ENCODE measurements around the gene WDR48.

Gene WDR48

DNA sequence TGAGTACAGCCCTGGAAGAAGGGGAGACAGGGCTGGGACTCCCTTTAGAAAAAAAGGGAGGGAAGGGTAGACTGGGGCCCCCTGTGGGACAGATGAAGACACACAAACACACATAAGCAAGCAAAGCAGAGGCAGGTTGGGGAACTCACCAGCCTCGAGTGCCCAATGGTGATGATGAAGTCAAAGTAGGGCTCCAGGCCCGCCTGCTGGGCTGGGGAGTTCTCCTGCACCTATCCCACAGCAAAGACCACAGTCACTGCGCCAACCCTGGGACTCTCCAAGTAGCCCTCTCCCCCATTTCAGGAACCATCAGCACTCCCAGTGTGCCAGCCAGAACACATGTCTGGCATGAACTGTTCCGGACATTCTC, 51.5 kb downstream of the WDR48 start:
- Histone ChIP-seq H3K27me3 (replicated peaks; ENCODE audit: control insufficient read depth, insufficient read depth, low read length) (no peaks in the 10 kb centered on the region), H3K4me3 (replicated peaks; ENCODE audit: low read depth, low read length) (no peak overlapping the region), H3K36me3 (ENCODE audit: control insufficient read depth, insufficient read depth, low read length) (peaks cover 14% of the 10 kb centered on the region)
- no peak for DNase-seq (ENCODE audit: extremely low read depth, insufficient read length)
- TF ChIP-seq, protein P1, sequence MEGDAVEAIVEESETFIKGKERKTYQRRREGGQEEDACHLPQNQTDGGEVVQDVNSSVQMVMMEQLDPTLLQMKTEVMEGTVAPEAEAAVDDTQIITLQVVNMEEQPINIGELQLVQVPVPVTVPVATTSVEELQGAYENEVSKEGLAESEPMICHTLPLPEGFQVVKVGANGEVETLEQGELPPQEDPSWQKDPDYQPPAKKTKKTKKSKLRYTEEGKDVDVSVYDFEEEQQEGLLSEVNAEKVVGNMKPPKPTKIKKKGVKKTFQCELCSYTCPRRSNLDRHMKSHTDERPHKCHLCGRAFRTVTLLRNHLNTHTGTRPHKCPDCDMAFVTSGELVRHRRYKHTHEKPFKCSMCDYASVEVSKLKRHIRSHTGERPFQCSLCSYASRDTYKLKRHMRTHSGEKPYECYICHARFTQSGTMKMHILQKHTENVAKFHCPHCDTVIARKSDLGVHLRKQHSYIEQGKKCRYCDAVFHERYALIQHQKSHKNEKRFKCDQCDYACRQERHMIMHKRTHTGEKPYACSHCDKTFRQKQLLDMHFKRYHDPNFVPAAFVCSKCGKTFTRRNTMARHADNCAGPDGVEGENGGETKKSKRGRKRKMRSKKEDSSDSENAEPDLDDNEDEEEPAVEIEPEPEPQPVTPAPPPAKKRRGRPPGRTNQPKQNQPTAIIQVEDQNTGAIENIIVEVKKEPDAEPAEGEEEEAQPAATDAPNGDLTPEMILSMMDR (IDR thresholded peaks at IDR 0.05; ENCODE audit: insufficient read depth, low read length, poor library complexity, severe bottlenecking), result peak; percentile 33

DNA sequence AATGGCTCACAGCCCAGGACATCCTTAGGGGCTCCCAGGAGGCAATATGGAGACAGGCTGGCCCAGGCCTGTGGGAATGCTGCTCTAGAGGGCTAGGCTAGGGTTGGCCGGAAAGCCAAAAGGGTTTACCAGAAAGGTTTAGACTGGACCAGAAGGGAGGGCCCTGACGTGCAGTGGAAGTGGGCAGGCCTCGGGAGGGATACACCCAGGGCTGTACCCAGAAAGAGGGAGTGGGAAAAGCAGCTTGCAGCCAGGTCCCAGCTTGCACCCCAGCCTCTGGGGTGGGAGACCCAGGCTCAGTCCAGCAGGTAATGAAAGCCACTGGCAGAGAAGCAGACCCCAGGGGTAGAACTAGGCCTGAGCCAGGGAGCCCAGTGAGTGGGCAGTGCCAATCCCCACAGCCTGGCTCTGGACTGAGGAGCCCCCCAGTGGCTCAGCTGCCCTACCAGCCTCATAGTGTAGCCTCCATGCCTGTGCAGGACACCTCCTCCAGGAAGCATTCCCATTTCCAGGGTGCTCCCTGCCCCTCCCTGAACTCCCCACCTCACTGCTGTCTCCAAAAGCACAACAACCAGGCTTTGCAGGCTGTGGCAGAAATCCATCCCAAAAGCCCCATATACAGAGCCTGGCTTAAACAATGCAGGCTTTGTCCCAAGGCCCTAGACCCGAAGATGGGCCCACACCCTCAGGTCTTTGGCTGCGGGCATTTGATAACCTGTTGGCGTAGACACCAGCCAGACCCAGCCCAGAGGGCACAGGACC, 52.2 kb downstream of the WDR48 start:
- TF ChIP-seq, protein P1 (IDR thresholded peaks at IDR 0.05; ENCODE audit: insufficient read depth, low read length, poor library complexity, severe bottlenecking), result no peak
- Histone ChIP-seq H3K27me3 (replicated peaks; ENCODE audit: control insufficient read depth, insufficient read depth, low read length) (no peaks in the 10 kb centered on the region), H3K36me3 (ENCODE audit: control insufficient read depth, insufficient read depth, low read length) (peaks cover 9% of the 10 kb centered on the region), H3K4me3 (replicated peaks; ENCODE audit: low read depth, low read length) (no peak overlapping the region)
- DNase-seq (ENCODE audit: extremely low read depth, insufficient read length), result no peak

DNA sequence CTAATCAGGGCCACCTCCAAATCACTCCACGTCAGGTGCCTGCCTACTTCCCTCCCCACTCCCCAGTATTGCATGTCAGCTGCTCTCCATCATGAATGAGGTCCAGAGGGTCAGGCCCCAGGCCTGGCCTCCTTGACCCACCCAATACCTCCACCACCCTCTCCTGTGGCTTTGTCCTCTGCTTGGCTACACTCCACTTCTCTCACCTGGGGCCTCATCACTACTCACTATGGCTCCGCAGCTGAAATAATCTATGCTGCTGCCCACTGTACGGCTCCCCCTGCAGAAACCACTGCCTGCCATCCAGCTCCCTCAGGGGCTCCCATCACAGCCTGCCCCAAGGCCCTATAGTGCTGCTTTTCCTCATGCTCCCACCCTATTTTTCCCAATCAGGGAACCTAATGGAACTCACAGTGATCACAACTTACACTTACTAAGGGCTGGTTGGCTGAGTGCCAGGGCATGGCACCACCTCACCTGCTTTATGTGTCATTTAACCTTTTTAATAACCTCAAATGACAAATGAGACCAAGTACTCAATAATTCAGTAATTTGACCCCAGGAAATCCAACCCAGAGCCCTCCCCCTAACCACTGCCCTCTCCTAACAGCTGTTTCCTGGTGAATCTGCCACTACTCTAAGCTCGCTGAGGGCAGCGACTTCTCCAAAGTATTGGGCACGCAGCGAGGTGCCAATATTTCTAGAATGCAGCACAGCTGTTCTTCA, 53.3 kb downstream of the WDR48 start:
- no peak for DNase-seq (ENCODE audit: extremely low read depth, insufficient read length)
- no peak overlapping the region for H3K4me3 ChIP-seq (replicated peaks; ENCODE audit: low read depth, low read length)
- no peaks in the 10 kb centered on the region for H3K27me3 ChIP-seq (replicated peaks; ENCODE audit: control insufficient read depth, insufficient read depth, low read length)
- peaks cover 2% of the 10 kb centered on the region for H3K36me3 ChIP-seq (ENCODE audit: control insufficient read depth, insufficient read depth, low read length)
- TF ChIP-seq, protein P1 (IDR thresholded peaks at IDR 0.05; ENCODE audit: insufficient read depth, low read length, poor library complexity, severe bottlenecking), result no peak

DNA sequence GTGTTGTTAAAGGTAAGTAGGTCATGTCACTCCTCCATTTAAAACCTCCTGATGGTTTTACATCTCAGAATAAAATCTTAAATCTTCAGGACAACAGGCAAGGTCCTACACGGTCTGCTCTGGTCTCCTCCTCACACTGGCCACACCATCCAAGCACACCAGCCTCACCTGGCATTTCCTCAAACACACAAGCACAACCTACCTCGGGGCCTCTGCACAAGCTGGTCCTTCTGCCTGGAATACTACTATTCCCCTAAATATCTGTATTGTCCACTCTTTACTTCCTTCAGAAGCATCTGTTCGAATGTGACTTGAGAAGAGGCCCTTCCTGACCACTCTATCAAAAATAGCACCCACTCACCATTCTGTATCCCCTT, 53.9 kb downstream of the WDR48 start:
- no peak for DNase-seq (ENCODE audit: extremely low read depth, insufficient read length)
- Histone ChIP-seq H3K4me3 (replicated peaks; ENCODE audit: low read depth, low read length) (no peak overlapping the region), H3K36me3 (ENCODE audit: control insufficient read depth, insufficient read depth, low read length) (no peaks in the 10 kb centered on the region; the same call in none of the 2 replicates), H3K27me3 (replicated peaks; ENCODE audit: control insufficient read depth, insufficient read depth, low read length) (no peaks in the 10 kb centered on the region)
- TF ChIP-seq, protein P1 (IDR thresholded peaks at IDR 0.05; ENCODE audit: insufficient read depth, low read length, poor library complexity, severe bottlenecking), result no peak

DNA sequence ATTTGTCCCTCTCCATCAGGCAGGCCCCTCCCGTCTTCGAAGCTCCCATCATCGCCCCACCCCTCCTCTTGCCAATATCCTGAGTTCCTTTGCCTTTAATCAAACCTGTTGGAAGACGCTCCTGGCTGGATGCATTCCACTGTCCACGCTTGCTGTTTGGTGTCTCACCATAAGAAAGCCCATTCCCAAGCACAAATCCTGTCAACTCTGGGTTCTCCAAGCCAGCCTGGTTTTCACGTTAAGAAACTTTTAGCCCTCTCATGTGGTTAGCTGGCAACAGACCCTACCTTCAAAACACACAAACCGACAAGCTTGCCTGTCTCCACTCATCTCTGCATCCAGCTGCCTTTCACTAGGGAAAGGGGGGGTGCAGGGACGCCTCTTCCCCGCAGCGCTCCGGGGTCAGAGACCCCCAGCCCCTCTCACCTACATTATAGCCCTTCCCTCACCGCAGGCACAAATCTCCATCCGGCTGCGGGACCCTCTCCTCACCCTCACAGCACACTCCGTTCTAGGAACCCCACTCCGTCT, 54.5 kb downstream of the WDR48 start:
- no peak for DNase-seq (ENCODE audit: extremely low read depth, insufficient read length)
- Histone ChIP-seq H3K4me3 (replicated peaks; ENCODE audit: low read depth, low read length) (peak overlapping the region; percentile 86), H3K36me3 (ENCODE audit: control insufficient read depth, insufficient read depth, low read length) (no peaks in the 10 kb centered on the region; the same call in 1 of the 2 replicates), H3K27me3 (replicated peaks; ENCODE audit: control insufficient read depth, insufficient read depth, low read length) (no peaks in the 10 kb centered on the region)
- TF ChIP-seq, protein P1 (IDR thresholded peaks at IDR 0.05; ENCODE audit: insufficient read depth, low read length, poor library complexity, severe bottlenecking), result no peak
